HepG2 (cell line): ENCODE measurements around the gene NXPE3.

Experiments used
- JUND ChIP-seq: sonication (generic); formaldehyde crosslinking; IDR thresholded peaks from 2 replicates; pipeline ENCODE4 v1.8.0; 2022; ENCODE audit warnings: mild to moderate bottlenecking, missing genetic modification reagents
- KDM4B ChIP-seq: sonication (generic); formaldehyde crosslinking; IDR thresholded peaks from 2 replicates; pipeline ENCODE4 v1.4.0; 2020; ENCODE audit warnings: missing genetic modification reagents
- POLR2A ChIP-seq, 2 experiments: IDR thresholded peaks; 2 replicates each; pipeline ENCODE4 v1.6.1; 2011; ENCODE audit warnings: low read depth in 2 of 2, low read length in 2 of 2, mild to moderate bottlenecking in 1 of 2, moderate library complexity in 1 of 2; ENCODE audit not compliant: insufficient read depth in 1 of 2
- SIN3A ChIP-seq: IDR thresholded peaks from 2 replicates; pipeline ENCODE4 v1.6.1; 2011; ENCODE audit warnings: low read depth, mild to moderate bottlenecking, control low read depth, low read length, borderline replicate concordance
- ZKSCAN1 ChIP-seq: fragments of 150-350 bp; IDR thresholded peaks from 2 replicates; pipeline ENCODE4 v1.6.1; 2014; ENCODE audit warnings: low read length
- ZNF432 ChIP-seq: sonication (generic); formaldehyde crosslinking; IDR thresholded peaks from 2 replicates; pipeline ENCODE4 v1.5.0; 2020; ENCODE audit warnings: missing genetic modification reagents, mild to moderate bottlenecking, borderline replicate concordance
- ZSCAN30 ChIP-seq: sonication (generic); formaldehyde crosslinking; IDR thresholded peaks from 2 replicates; pipeline ENCODE4 v1.5.0; 2020; ENCODE audit warnings: mild to moderate bottlenecking, missing genetic modification reagents
- ZZZ3 ChIP-seq: sonication (generic); formaldehyde crosslinking; IDR thresholded peaks from 2 replicates; pipeline ENCODE4 v1.4.0; 2020; ENCODE audit warnings: missing genetic modification reagents, mild to moderate bottlenecking, borderline replicate concordance
- TF ChIP-seq, protein P1 (sequence below): sonication (generic); formaldehyde crosslinking; IDR thresholded peaks from 2 replicates; pipeline ENCODE4 v1.4.0; 2020; ENCODE audit warnings: mild to moderate bottlenecking, missing genetic modification reagents, borderline replicate concordance
- TF ChIP-seq, protein P2 (sequence below): sonication (generic); formaldehyde crosslinking; conservative IDR thresholded peaks from 2 replicates; pipeline ENCODE4 v1.4.0; 2020; ENCODE audit warnings: missing genetic modification reagents
- TF ChIP-seq, protein P3 (sequence below): sonication (generic); formaldehyde crosslinking; IDR thresholded peaks from 2 replicates; pipeline ENCODE4 v1.5.0; 2020; ENCODE audit warnings: missing genetic modification reagents, mild to moderate bottlenecking, borderline replicate concordance
- TF ChIP-seq, protein P4 (sequence below): sonication (generic); formaldehyde crosslinking; IDR thresholded peaks from 2 replicates; pipeline ENCODE4 v1.5.0; 2020; ENCODE audit warnings: mild to moderate bottlenecking, missing genetic modification reagents, moderate library complexity

DNA sequence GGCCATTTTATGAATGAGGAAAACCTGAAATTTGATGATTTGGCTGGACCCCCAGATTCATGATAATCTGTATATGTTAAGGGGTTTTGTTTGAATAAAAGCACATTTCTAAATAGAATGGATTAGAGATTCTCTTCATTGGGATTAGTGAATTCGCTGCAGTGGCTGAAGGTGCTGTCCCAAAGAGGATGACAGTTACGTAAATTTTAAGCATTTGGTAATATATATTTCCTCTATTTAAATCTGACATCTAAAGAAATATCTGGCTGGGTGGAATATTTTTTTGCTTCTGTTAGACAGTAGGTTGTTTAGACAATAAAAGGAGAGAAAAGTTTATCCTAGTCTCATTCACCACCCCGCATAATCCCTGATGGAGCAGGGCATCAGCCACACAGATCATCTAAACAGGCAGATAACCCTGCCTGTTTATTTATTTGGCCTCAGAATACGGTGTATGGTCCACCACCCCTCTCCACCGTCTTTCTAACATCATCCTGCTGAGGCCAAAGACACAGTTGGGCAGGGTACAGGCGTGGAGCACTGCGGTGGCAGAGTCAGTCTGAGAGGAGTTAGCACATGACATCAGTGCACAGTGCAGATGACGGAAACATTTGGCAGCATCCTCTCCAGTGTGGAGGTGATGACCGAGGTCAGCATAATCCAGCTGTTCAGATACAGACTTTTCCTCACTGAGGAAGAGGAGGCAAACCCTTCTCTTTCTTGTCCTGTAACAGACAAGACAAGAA lies 49.9 kb downstream of the NXPE3 start:
- TF ChIP-seq JUND (CRISPR knock-in tag) (no peak), KDM4B (CRISPR knock-in tag) (no peak), ZNF432 (no peak), ZSCAN30 (CRISPR knock-in tag) (no peak), POLR2A (IDR thresholded peaks at IDR 0.05; ENCODE audit: insufficient read depth in 1 of 2, low read depth in 2 of 2, low read length in 2 of 2) (no peak), ZKSCAN1 (no peak), SIN3A (no peak), ZZZ3 (CRISPR knock-in tag) (no peak)
- TF ChIP-seq, protein P1, sequence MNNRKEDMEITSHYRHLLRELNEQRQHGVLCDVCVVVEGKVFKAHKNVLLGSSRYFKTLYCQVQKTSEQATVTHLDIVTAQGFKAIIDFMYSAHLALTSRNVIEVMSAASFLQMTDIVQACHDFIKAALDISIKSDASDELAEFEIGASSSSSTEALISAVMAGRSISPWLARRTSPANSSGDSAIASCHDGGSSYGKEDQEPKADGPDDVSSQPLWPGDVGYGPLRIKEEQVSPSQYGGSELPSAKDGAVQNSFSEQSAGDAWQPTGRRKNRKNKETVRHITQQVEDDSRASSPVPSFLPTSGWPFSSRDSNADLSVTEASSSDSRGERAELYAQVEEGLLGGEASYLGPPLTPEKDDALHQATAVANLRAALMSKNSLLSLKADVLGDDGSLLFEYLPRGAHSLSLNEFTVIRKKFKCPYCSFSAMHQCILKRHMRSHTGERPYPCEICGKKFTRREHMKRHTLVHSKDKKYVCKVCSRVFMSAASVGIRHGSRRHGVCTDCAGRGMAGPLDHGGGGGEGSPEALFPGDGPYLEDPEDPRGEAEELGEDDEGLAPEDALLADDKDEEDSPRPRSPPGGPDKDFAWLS (CRISPR knock-in tag): no peak
- TF ChIP-seq, protein P2, sequence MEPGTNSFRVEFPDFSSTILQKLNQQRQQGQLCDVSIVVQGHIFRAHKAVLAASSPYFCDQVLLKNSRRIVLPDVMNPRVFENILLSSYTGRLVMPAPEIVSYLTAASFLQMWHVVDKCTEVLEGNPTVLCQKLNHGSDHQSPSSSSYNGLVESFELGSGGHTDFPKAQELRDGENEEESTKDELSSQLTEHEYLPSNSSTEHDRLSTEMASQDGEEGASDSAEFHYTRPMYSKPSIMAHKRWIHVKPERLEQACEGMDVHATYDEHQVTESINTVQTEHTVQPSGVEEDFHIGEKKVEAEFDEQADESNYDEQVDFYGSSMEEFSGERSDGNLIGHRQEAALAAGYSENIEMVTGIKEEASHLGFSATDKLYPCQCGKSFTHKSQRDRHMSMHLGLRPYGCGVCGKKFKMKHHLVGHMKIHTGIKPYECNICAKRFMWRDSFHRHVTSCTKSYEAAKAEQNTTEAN (CRISPR knock-in tag): no peak
- TF ChIP-seq, protein P3, sequence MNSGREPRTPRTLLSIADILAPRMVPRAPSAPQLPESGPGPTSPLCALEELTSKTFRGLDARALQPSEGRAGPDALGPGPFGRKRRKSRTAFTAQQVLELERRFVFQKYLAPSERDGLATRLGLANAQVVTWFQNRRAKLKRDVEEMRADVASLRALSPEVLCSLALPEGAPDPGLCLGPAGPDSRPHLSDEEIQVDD: no peak
- TF ChIP-seq, protein P4, sequence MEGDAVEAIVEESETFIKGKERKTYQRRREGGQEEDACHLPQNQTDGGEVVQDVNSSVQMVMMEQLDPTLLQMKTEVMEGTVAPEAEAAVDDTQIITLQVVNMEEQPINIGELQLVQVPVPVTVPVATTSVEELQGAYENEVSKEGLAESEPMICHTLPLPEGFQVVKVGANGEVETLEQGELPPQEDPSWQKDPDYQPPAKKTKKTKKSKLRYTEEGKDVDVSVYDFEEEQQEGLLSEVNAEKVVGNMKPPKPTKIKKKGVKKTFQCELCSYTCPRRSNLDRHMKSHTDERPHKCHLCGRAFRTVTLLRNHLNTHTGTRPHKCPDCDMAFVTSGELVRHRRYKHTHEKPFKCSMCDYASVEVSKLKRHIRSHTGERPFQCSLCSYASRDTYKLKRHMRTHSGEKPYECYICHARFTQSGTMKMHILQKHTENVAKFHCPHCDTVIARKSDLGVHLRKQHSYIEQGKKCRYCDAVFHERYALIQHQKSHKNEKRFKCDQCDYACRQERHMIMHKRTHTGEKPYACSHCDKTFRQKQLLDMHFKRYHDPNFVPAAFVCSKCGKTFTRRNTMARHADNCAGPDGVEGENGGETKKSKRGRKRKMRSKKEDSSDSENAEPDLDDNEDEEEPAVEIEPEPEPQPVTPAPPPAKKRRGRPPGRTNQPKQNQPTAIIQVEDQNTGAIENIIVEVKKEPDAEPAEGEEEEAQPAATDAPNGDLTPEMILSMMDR (CRISPR knock-in tag): no peak
